ENCODE data around the gene RAPGEF5.

Gene RAPGEF5

GRCh38 chr7:22356701-22357310 lies at the start of gene RAPGEF5:
RAPGEF5 (minus strand) TSS chr7:22357154; CDS start chr7:22357060, 94 bp downstream.
- no peak for DNase-seq (ENCODE audit: low read depth)

DNA sequence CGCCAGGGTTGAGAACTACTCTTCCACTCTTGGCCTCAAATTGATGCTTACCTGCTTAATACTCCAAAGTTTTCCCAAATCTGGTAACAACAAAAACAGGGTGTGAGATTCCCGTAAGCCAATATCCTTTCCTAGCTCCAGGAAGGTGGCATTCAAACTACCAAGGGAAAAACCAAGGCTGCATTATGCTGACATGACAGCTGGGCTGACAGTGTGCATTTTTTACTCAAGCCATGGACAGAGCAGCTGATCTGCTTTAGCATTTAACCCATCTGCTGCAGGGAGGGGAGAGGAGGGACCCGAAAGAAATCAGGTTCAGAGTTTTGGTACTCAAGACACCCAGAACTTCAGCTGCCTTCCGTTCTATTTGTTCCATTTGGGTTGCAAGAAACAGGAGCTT lies 49.8 kb upstream of the RAPGEF5 start:
- no peak for DNase-seq (ENCODE audit: low read depth)

GRCh38 chr7:22404421-22405023 lies 47.6 kb upstream of the RAPGEF5 start:
- DNase-seq (ENCODE audit: low read depth): no peak

GRCh38 chr7:22403344-22403743 lies 46.4 kb upstream of the RAPGEF5 start:
- no peak for DNase-seq (ENCODE audit: low read depth)

GRCh38 chr7:22402250-22402649 lies 45.3 kb upstream of the RAPGEF5 start:
- DNase-seq (ENCODE audit: low read depth): no peak

DNA sequence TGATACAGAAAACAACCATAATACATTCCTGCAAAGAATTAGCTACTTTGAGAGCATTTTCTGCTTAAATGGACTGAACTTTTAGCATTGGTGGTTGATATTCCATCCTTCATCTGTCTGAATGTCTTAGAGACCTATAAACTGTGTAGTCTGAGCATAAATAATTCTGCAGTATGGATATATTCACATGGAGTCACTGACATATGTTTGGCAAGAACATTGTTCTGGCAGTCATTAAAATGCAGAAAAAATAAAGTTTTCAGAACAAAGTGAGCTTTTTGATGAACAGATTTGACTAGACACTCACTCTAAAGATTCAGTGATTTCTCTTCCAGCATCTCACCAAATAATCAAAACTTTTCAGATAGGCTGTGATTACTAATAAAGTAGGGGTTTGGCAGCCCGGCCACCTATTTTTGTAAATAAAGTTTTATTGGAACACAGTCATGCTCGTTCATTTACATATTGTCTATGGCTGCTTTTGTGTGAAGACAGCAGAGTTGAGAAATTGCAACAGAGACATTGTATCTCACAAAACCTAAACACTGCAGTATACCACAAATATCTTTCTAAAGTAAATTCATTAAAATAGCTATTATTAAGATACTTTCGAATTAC lies 44.1 kb upstream of the RAPGEF5 start:
- no peak for DNase-seq (ENCODE audit: low read depth)

GRCh38 chr7:22400150-22400814 lies 43.3 kb upstream of the RAPGEF5 start:
- no peak for DNase-seq (ENCODE audit: low read depth)

GRCh38 chr7:22399546-22399945 lies 42.6 kb upstream of the RAPGEF5 start:
- no peak for DNase-seq (ENCODE audit: low read depth)

- DNase-seq (ENCODE audit: low read depth): no peak
Observed at GRCh38 chr7:22399091-22399490, 42.1 kb upstream of the RAPGEF5 start.

GRCh38 chr7:22397981-22398380 lies 41.0 kb upstream of the RAPGEF5 start:
- DNase-seq (ENCODE audit: low read depth): no peak

GRCh38 chr7:22395222-22395621 lies 38.3 kb upstream of the RAPGEF5 start:
- DNase-seq (ENCODE audit: low read depth): no peak

DNA sequence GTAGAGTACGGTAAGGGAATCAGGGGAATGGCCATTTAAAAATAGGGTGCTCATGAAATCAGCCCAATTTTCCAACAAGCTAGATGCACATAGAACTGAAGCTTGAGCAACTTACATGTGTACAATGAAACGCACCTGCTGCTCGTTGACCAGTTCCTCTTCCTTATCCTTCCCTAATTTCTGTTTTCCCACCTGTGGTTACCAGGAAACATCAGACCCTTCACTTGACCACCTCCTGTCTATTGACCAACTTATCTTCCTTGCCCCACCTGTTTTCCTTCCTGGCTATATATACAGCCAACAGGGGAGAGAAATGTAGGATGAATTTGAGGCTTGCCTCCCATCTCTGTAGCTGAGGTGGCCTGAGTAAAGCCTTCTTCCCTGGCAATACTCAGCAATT lies 37.8 kb upstream of the RAPGEF5 start:
- no peak for DNase-seq (ENCODE audit: low read depth)

GRCh38 chr7:22393913-22394729 lies 37.2 kb upstream of the RAPGEF5 start:
- DNase-seq (ENCODE audit: low read depth): no peak

GRCh38 chr7:22390516-22390915 lies 33.6 kb upstream of the RAPGEF5 start:
- DNase-seq (ENCODE audit: low read depth): no peak

GRCh38 chr7:22389892-22390291 lies 32.9 kb upstream of the RAPGEF5 start:
- no peak for DNase-seq (ENCODE audit: low read depth)

DNA sequence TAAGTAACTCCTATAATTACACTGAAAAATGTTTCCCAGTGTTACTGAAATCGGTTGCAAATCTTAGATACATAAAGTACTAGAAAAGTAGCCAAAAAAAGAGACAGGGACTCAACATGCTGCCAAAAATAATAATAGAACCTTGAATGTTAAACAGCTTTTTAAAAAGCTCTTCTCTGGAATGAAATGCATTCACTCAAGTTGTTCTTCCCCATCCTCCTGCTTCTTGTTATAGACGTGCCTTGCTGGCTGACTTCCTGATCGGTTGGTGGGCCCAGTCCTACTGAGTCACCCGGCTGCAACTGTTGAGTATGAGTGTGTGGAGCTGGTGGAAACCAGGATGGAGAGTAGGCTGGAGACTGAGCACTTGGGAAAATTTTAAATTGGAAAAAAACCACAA lies 30.6 kb upstream of the RAPGEF5 start:
- no peak for DNase-seq (ENCODE audit: low read depth)

DNA sequence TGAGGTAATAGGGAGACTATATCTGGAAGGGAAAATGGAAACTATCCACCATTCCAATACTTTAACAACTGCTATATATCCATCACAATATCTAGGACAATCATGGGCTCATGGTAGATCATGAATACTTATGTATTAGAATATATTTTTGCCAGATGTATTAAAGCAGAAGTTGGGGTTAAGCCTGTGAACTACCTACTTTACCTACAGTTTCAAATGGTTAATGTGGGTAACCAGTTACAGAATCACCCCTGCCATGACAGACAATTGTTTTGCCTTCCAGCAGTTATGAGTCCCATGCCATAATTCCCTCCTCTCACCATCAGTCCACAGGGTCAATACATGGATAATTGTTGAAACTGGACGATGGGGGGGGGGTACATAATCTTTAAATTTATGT lies 29.9 kb upstream of the RAPGEF5 start:
- no peak for DNase-seq (ENCODE audit: low read depth)

- no peak for DNase-seq (ENCODE audit: low read depth)
Observed at GRCh38 chr7:22386206-22386858, 29.4 kb upstream of the RAPGEF5 start.

- DNase-seq (ENCODE audit: low read depth): no peak
Observed at GRCh38 chr7:22385326-22385725, 28.4 kb upstream of the RAPGEF5 start.

GRCh38 chr7:22380333-22380732 lies 23.4 kb upstream of the RAPGEF5 start:
- DNase-seq (ENCODE audit: low read depth): no peak

GRCh38 chr7:22378199-22378980 lies 21.4 kb upstream of the RAPGEF5 start:
- DNase-seq (ENCODE audit: low read depth): no peak

Measured in stimulated activated CD8-positive, alpha-beta memory T cell treated with anti-CD3 and anti-CD28 coated beads, Interleukin-15, amount 100 ng/mL, for 24 hours (primary cell).